ENCODE data around the gene GLIS2.
"Not testable (repeated sequence)": the region's sequence is repeated elsewhere in the genome, so short reads cannot be mapped to it uniquely, and the experiment has no call there.

Gene GLIS2

GRCh38 chr16:4332623-4333307 is 16.9 kb downstream of the GLIS2 start:
- no peak for DNase-seq

- DNase-seq, result no peak
Observed at GRCh38 chr16:4333308-4333638, 17.4 kb downstream of the GLIS2 start.

GRCh38 chr16:4333714-4334113 is 17.8 kb downstream of the GLIS2 start:
- not testable (repeated sequence) for DNase-seq

- DNase-seq, result no peak
Observed at GRCh38 chr16:4334724-4335495, 19.0 kb downstream of the GLIS2 start.

- no peak for DNase-seq
Observed at GRCh38 chr16:4336701-4337539, 21.1 kb downstream of the GLIS2 start.

- no peak for DNase-seq
Observed at GRCh38 chr16:4337540-4338088, 21.7 kb downstream of the GLIS2 start.

- no peak for DNase-seq
Observed at GRCh38 chr16:4338125-4338582, 22.3 kb downstream of the GLIS2 start.

- no peak for DNase-seq
Observed at GRCh38 chr16:4338712-4339299, 22.9 kb downstream of the GLIS2 start.

- DNase-seq, result no peak
Observed at GRCh38 chr16:4339455-4339854, 23.6 kb downstream of the GLIS2 start.

GRCh38 chr16:4339909-4340308 is 24.0 kb downstream of the GLIS2 start:
- DNase-seq, result peak in 3 of 58 donors; percentile 13 to 50 (median 25)

- no peak for DNase-seq
Observed at GRCh38 chr16:4340443-4340842, 24.6 kb downstream of the GLIS2 start.

GRCh38 chr16:4341250-4341649 is 25.4 kb downstream of the GLIS2 start:
- no peak for DNase-seq

- DNase-seq, result no peak
Observed at GRCh38 chr16:4342866-4343744, 27.2 kb downstream of the GLIS2 start.

- not testable (repeated sequence) for DNase-seq
Observed at GRCh38 chr16:4344300-4344982, 28.6 kb downstream of the GLIS2 start.

GRCh38 chr16:4344983-4345835 is 29.3 kb downstream of the GLIS2 start:
- DNase-seq, result peak in 56 of 58 donors; percentile 5 to 83 (median 62)

- no peak for DNase-seq
Observed at GRCh38 chr16:4345836-4346781, 30.2 kb downstream of the GLIS2 start.

GRCh38 chr16:4347010-4347409 is 31.1 kb downstream of the GLIS2 start:
- DNase-seq, result no peak
